Stomach smooth muscle (tissue), 2 donors: ENCODE measurements around the gene GPR153.
A peak's percentile ranks its signal among the peaks of the same experiment; 100 is the strongest.

ENCODE experiments used
- H3K27ac ChIP-seq: one replicate; pipeline ENCODE4 v1.7.0; 2013; ENCODE audit warnings: mild to moderate bottlenecking, low read length, inconsistent platforms
- H3K27me3 ChIP-seq, 2 donors: one replicate each; pipeline ENCODE4 v1.7.0; 2013; ENCODE audit warnings: low read length in 2 of 2; ENCODE audit not compliant: insufficient read depth in 2 of 2, control insufficient read depth in 1 of 2
- H3K36me3 ChIP-seq, 2 donors: one replicate each; pipeline ENCODE4 v1.7.0; 2013; ENCODE audit warnings: low read length in 2 of 2; ENCODE audit not compliant: control insufficient read depth in 2 of 2, insufficient read depth in 2 of 2
- H3K4me1 ChIP-seq: one replicate; pipeline ENCODE4 v1.7.0; 2013; ENCODE audit warnings: low read length; ENCODE audit not compliant: control insufficient read depth, insufficient read depth
- H3K4me3 ChIP-seq, 2 donors: one replicate each; pipeline ENCODE4 v1.7.0; 2013; ENCODE audit warnings: low read length in 2 of 2
- H3K9ac ChIP-seq, 2 donors: one replicate each; pipeline ENCODE4 v1.7.0; 2013; ENCODE audit warnings: low read length in 2 of 2, mild to moderate bottlenecking in 1 of 2
- H3K9me3 ChIP-seq, 2 donors: one replicate each; pipeline ENCODE4 v1.7.0; 2013; ENCODE audit warnings: low read length in 2 of 2; ENCODE audit not compliant: control insufficient read depth in 2 of 2
- donor health status: healthy.
- donor health status: Pancreatic carcinoma.

Gene GPR153

GRCh38 chr1:6275826-6276782 is 15.2 kb upstream of the GPR153 start:
- Histone ChIP-seq H3K9ac (peak overlapping the region; percentile 24 to 68), H3K9me3 (no peaks in the 10 kb centered on the region), H3K4me1 (peaks cover 33% of the 10 kb centered on the region), H3K36me3 (no peaks in the 10 kb centered on the region), H3K27me3 (no peaks in the 10 kb centered on the region), H3K4me3 (peak overlapping the region; percentile 34 to 61), H3K27ac (peak overlapping the region; percentile 76)

DNA sequence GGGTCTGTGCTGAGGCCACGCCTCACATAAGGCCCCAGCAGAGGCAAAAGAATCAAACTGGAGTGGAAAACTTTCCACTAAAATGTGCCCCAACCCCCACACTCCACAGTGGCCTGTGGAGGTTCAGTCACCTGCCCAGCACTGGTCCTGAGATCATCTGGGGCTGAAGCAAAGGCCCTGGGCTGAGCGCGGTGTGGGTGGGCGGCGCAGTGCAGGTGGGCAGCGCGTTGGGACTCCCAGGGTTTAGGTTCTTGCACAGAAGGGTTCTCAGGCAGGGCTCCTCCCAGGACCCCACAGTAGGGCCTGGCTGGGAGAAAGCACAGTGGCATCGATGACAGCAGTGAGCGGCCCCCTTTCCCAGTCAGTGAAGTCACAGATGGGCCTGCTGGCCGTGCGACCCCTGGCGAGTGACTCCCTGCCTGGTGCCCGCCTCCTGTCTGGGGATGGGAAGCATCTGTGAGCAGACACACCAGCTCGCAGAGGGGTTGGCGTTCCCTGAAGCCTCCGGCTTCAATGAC is 13.8 kb upstream of the GPR153 start:
- no peak overlapping the region for H3K9ac ChIP-seq
- H3K9me3 ChIP-seq, result no peaks in the 10 kb centered on the region
- H3K36me3 ChIP-seq, result no peaks in the 10 kb centered on the region
- no peak overlapping the region for H3K4me3 ChIP-seq
- no peaks in the 10 kb centered on the region for H3K27me3 ChIP-seq
- peaks cover 45% of the 10 kb centered on the region for H3K4me1 ChIP-seq
- no peak overlapping the region for H3K27ac ChIP-seq

- Histone ChIP-seq H3K9ac (no peak overlapping the region), H3K4me1 (peaks cover 50% of the 10 kb centered on the region), H3K27ac (no peak overlapping the region), H3K36me3 (no peaks in the 10 kb centered on the region), H3K4me3 (no peak overlapping the region), H3K27me3 (no peaks in the 10 kb centered on the region), H3K9me3 (no peaks in the 10 kb centered on the region)
Observed at GRCh38 chr1:6274102-6274501, 13.2 kb upstream of the GPR153 start.

GRCh38 chr1:6273380-6273891 is 12.5 kb upstream of the GPR153 start:
- Histone ChIP-seq H3K4me1 (peaks cover 54% of the 10 kb centered on the region), H3K27ac (no peak overlapping the region)

GRCh38 chr1:6272868-6273267 is 12.0 kb upstream of the GPR153 start:
- no peaks in the 10 kb centered on the region for H3K36me3 ChIP-seq
- H3K9ac ChIP-seq, result peak overlapping the region in 1 of 2 donors; percentile 19
- peak overlapping the region; percentile 6 for H3K27ac ChIP-seq
- H3K4me3 ChIP-seq, result no peak overlapping the region
- no peaks in the 10 kb centered on the region for H3K27me3 ChIP-seq
- no peaks in the 10 kb centered on the region for H3K9me3 ChIP-seq
- peaks cover 54% of the 10 kb centered on the region for H3K4me1 ChIP-seq

More at GRCh38 chr1:6273380-6273891, 12.5 kb upstream of the GPR153 start:
- peak overlapping the region in 1 of 2 donors; percentile 19 for H3K9ac ChIP-seq
- H3K27me3 ChIP-seq, result no peaks in the 10 kb centered on the region
- no peaks in the 10 kb centered on the region for H3K9me3 ChIP-seq
- no peak overlapping the region for H3K4me3 ChIP-seq
- no peaks in the 10 kb centered on the region for H3K36me3 ChIP-seq

- Histone ChIP-seq H3K4me3 (no peak overlapping the region), H3K27me3 (no peaks in the 10 kb centered on the region), H3K36me3 (no peaks in the 10 kb centered on the region), H3K4me1 (peaks cover 54% of the 10 kb centered on the region), H3K9me3 (no peaks in the 10 kb centered on the region), H3K27ac (peak overlapping the region; percentile 6), H3K9ac (peak overlapping the region in 1 of 2 donors; percentile 19)
Observed at GRCh38 chr1:6272452-6272851, 11.6 kb upstream of the GPR153 start.

- Histone ChIP-seq H3K9ac (no peak overlapping the region), H3K27me3 (no peaks in the 10 kb centered on the region), H3K36me3 (no peaks in the 10 kb centered on the region)
Observed at GRCh38 chr1:6271554-6271953, 10.7 kb upstream of the GPR153 start.

GRCh38 chr1:6271006-6271405 is 10.1 kb upstream of the GPR153 start:
- no peaks in the 10 kb centered on the region for H3K27me3 ChIP-seq
- peaks cover 43% of the 10 kb centered on the region for H3K4me1 ChIP-seq
- no peak overlapping the region for H3K27ac ChIP-seq
- no peaks in the 10 kb centered on the region for H3K9me3 ChIP-seq
- no peak overlapping the region for H3K4me3 ChIP-seq
- H3K9ac ChIP-seq, result no peak overlapping the region
- H3K36me3 ChIP-seq, result no peaks in the 10 kb centered on the region

More at GRCh38 chr1:6271554-6271953, 10.7 kb upstream of the GPR153 start:
- no peaks in the 10 kb centered on the region for H3K9me3 ChIP-seq
- no peak overlapping the region for H3K4me3 ChIP-seq
- H3K4me1 ChIP-seq, result peaks cover 48% of the 10 kb centered on the region
- H3K27ac ChIP-seq, result no peak overlapping the region

- Histone ChIP-seq H3K4me1 (peaks cover 39% of the 10 kb centered on the region), H3K9me3 (no peaks in the 10 kb centered on the region), H3K36me3 (no peaks in the 10 kb centered on the region), H3K4me3 (no peak overlapping the region), H3K27ac (peak overlapping the region; percentile 46), H3K9ac (peak overlapping the region in 1 of 2 donors; percentile 62), H3K27me3 (no peaks in the 10 kb centered on the region)
Observed at GRCh38 chr1:6270401-6270800, 9.5 kb upstream of the GPR153 start.

DNA sequence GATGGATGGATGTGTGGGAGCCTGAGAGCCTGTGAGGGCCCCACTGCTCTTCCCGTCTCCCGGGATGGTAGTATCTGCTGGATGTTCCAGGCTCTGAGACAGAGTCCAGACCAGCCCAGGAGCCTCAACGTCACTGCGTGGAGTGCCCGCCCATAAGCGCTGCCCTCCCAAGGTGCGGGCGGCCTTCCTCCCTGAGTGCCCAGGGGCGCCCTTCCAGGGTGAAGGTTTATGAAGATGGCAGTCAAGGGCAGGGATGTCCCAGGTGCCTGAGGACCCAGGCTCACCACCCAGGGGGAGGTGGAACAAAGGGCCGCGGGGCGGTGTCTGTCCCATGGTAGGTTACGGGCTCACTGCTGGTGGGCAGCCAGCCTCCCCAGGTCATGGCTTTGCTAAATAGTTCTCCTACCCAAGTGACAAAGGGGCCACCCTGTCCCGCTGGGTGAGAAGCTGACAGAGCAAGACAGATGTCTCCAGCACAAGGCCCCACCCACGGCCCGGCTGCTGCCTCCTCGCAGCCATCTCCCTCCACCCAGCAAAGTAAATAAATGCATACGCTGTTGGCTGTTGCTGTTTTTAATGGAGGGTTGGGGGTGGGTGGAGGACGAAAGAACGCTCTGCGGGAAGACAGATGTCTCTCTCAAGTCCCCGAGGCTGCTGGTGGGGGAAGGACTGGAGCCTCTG is 9.0 kb upstream of the GPR153 start:
- Histone ChIP-seq H3K9ac (peak overlapping the region in 1 of 2 donors; percentile 62), H3K4me3 (peak overlapping the region in 1 of 2 donors; percentile 28), H3K36me3 (no peaks in the 10 kb centered on the region), H3K4me1 (peaks cover 39% of the 10 kb centered on the region), H3K9me3 (no peaks in the 10 kb centered on the region), H3K27ac (peak overlapping the region; percentile 46), H3K27me3 (no peaks in the 10 kb centered on the region)
